ENCODE results near the gene WDR12. TPM values are rescaled to one million over a fixed set of nuclear protein-coding genes. Genes with fewer than 3 reads are reported as not detected.
A peak's percentile ranks its signal among the peaks of the same experiment; 100 is the strongest.

The WDR12 gene
- total and polyA plus RNA-seq, 2 of the 13 experiments (the other 11 are each of a cell fraction or from before 2014, with no cell fraction given) = 94.4 to 216 TPM

DNA sequence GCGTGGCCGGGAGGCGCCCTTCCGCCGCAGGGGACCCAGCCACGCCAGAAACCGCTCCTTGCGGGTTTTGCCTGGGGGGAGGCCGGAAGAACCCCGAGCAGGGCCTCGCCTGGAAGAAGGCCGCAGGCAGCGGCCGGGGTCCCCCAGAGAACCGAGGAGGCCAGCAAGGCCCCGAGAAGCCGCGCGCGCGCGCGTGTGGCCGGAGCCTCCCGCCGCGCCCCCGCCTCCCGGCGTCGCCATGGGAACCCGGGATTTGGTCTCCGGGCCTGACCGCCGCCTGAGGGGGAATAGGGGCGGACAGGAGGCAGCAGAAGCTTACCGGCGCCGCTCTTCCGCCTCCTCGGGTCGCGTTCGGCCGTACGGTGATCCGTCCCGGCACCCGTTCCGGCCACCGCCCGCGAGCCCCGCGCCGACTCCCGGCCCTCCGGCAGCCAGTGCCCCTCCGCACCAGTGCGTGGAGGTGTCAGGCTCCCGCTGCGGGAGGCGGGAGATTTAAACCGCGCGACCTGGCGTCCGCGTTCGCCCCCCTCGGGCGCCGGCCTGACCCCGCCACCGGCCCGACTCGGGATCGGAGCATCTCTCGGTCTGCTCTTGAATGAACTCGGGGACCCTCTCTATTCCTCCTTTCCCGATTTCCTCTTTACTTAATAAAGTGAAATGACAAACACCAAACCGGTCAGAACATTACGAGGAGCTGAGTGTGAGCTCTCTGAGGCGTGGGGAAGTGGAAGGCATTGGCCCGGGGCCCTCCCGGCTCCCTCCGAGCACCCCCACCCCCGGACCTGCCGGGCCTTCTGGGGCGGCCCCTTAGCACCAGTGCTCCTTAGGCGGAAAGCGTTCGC, 40.0 kb downstream of the WDR12 start, which contains the start of gene ICA1L (continued):
- 0 out of 2 replicates have a peak, but pooled peaks have one; percentile 41 for TF ChIP-seq SATB2 (CRISPR knock-in tag; IDR thresholded peaks at IDR 0.05)
- TF ChIP-seq MXI1 (IDR thresholded peaks at IDR 0.05; ENCODE audit: borderline replicate concordance, low read depth, low read length) = peak; percentile 83
- TF ChIP-seq MTA1 (CRISPR knock-in tag; IDR thresholded peaks at IDR 0.05; ENCODE audit: borderline replicate concordance) = peak; percentile 34; the same call in 1 of the 2 replicates
- TF ChIP-seq KLF16 (CRISPR knock-in tag; IDR thresholded peaks at IDR 0.05) = peak in 1 of 2 experiments; percentile 54; a peak in 1 of 4 replicates
- peak; percentile 80; the same call in 1 of the 2 replicates for TF ChIP-seq ZNF747 (CRISPR knock-in tag; IDR thresholded peaks at IDR 0.05; ENCODE audit: borderline replicate concordance)
- TF ChIP-seq YEATS2 (CRISPR knock-in tag; IDR thresholded peaks at IDR 0.05; ENCODE audit: borderline replicate concordance) = no peak
- TF ChIP-seq, protein P1, sequence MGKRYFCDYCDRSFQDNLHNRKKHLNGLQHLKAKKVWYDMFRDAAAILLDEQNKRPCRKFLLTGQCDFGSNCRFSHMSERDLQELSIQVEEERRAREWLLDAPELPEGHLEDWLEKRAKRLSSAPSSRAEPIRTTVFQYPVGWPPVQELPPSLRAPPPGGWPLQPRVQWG (CRISPR knock-in tag; IDR thresholded peaks at IDR 0.05; ENCODE audit: borderline replicate concordance, low read depth) = no peak
- TF ChIP-seq, protein P2, sequence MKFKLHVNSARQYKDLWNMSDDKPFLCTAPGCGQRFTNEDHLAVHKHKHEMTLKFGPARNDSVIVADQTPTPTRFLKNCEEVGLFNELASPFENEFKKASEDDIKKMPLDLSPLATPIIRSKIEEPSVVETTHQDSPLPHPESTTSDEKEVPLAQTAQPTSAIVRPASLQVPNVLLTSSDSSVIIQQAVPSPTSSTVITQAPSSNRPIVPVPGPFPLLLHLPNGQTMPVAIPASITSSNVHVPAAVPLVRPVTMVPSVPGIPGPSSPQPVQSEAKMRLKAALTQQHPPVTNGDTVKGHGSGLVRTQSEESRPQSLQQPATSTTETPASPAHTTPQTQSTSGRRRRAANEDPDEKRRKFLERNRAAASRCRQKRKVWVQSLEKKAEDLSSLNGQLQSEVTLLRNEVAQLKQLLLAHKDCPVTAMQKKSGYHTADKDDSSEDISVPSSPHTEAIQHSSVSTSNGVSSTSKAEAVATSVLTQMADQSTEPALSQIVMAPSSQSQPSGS (CRISPR knock-in tag; IDR thresholded peaks at IDR 0.05) = no peak
- TF ChIP-seq EHMT2 (IDR thresholded peaks at IDR 0.05; ENCODE audit: borderline replicate concordance, low read depth, low read length) = no peak
- TF ChIP-seq CBX5 (CRISPR knock-in tag; IDR thresholded peaks at IDR 0.05; ENCODE audit: borderline replicate concordance) = no peak
- no peak for TF ChIP-seq ZNF101 (CRISPR knock-in tag; IDR thresholded peaks at IDR 0.05; ENCODE audit: borderline replicate concordance, low read depth)
- TF ChIP-seq MAFG (CRISPR knock-in tag; IDR thresholded peaks at IDR 0.05) = peak; percentile 15; the same call in 1 of the 2 replicates
- TF ChIP-seq NFE2L1 (CRISPR knock-in tag; IDR thresholded peaks at IDR 0.05; ENCODE audit: borderline replicate concordance) = 0 out of 2 replicates have a peak, but pooled peaks have one; percentile 30
- TF ChIP-seq EEA1 (CRISPR knock-in tag; IDR thresholded peaks at IDR 0.05; ENCODE audit: borderline replicate concordance) = no peak
- TF ChIP-seq, protein P3, sequence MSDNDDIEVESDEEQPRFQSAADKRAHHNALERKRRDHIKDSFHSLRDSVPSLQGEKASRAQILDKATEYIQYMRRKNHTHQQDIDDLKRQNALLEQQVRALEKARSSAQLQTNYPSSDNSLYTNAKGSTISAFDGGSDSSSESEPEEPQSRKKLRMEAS (IDR thresholded peaks at IDR 0.05) = peak; percentile 64
- TF ChIP-seq, protein P4, sequence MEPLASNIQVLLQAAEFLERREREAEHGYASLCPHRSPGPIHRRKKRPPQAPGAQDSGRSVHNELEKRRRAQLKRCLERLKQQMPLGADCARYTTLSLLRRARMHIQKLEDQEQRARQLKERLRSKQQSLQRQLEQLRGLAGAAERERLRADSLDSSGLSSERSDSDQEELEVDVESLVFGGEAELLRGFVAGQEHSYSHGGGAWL (CRISPR knock-in tag; IDR thresholded peaks at IDR 0.05) = peak; percentile 87
- peak; percentile 19 for TF ChIP-seq RBM39 (IDR thresholded peaks at IDR 0.05; ENCODE audit: low read depth, low read length, poor library complexity, severe bottlenecking)
- TF ChIP-seq ZNF713 (CRISPR knock-in tag; IDR thresholded peaks at IDR 0.05) = 0 out of 2 replicates have a peak, but pooled peaks have one; percentile 64
- TF ChIP-seq SMARCE1 (IDR thresholded peaks at IDR 0.05; ENCODE audit: borderline replicate concordance) = no peak
- TF ChIP-seq, protein P5, sequence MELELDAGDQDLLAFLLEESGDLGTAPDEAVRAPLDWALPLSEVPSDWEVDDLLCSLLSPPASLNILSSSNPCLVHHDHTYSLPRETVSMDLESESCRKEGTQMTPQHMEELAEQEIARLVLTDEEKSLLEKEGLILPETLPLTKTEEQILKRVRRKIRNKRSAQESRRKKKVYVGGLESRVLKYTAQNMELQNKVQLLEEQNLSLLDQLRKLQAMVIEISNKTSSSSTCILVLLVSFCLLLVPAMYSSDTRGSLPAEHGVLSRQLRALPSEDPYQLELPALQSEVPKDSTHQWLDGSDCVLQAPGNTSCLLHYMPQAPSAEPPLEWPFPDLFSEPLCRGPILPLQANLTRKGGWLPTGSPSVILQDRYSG (CRISPR knock-in tag; IDR thresholded peaks at IDR 0.05) = no peak
- TF ChIP-seq REPIN1 (CRISPR knock-in tag; IDR thresholded peaks at IDR 0.05; ENCODE audit: borderline replicate concordance, low read depth) = no peak
- TF ChIP-seq RBFOX2 (IDR thresholded peaks at IDR 0.05; ENCODE audit: low read depth, low read length) = peak; percentile 48; the same call in 1 of the 2 replicates
- no peak for TF ChIP-seq ZNF569 (CRISPR knock-in tag; IDR thresholded peaks at IDR 0.05; ENCODE audit: borderline replicate concordance)
- TF ChIP-seq ATF7-NPFF (CRISPR knock-in tag; IDR thresholded peaks at IDR 0.05; ENCODE audit: low read depth) = peak; percentile 88; the same call in 1 of the 2 replicates
- no peak for TF ChIP-seq HOXD1 (CRISPR knock-in tag; IDR thresholded peaks at IDR 0.05)
- no peak for TF ChIP-seq NR2F6 (IDR thresholded peaks at IDR 0.05)
- no peak for TF ChIP-seq NR2F6 (CRISPR knock-in tag; IDR thresholded peaks at IDR 0.05)
